Right lung (tissue), 5 donors: Measurements from ENCODE around the gene SPATS2L. TPM values are rescaled to one million over a fixed set of nuclear protein-coding genes. Genes with fewer than 3 reads are reported as not detected.

ENCODE experiments used
- DNase-seq, 2 donors: peaks; one replicate each; pipeline ENCODE4 v3.0.0-alpha.2; 2013
- polyA plus RNA-seq, 5 donors: library from polyadenylated mRNA; unstranded; fragments of 120-200 nt; gene quantifications; one replicate each; pipeline versions ENCODE4 v1.2.1 to v1.2.3, GENCODE V29; 2013; ENCODE audit warnings: inconsistent platforms in 1 of 5, low replicate concordance in 1 of 5; ENCODE audit not compliant: insufficient read length in 5 of 5, insufficient read depth in 1 of 5

The SPATS2L gene
- polyA plus RNA-seq, 5 donors, result 90.1 to 98.9 (median 95.5) TPM

GRCh38 chr2:200406379-200406778 is 99.9 kb downstream of the SPATS2L start:
- peak in 1 of 2 donors; percentile 23 for DNase-seq

DNA sequence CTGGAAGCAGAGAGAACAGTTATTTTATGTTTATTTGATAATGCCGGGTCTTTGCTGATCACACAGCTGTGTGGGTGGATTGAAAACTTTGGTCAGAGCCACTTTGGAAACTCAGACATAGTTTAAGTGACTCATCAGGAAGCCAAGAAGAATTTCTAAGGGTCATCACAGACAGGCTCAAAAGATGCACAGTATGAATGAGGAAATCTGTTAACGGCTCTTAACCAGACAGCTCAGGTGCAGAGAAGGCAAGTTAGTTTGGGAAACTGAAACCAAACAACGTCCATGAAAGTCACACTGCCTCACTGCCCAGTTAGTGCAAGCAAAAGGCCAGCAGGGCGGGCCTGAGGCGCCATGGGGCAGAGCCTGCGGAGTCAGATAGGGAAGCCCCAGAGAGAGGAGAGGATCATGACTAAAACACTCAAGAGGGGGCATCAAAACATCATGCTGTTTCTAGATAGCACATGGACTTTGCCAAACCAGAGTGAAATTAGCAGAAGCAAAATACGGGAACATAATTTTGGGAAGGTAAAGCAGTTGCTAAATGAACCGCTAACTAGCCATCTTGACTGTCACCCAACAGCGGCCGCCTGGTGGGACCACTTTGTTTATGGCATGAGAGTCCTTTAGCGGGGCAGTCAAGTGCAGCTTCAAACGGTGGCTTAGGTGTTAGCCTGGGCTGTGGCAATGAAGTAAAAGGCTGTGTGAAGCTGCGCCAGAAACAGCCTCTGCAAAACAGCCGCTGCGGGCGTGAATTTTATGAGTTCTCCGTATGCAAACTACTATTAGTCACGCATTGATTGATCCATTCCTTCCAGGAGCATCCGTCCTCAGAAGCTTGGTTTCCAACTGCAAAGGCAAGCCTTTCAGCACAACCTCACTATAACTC is 102.2 kb downstream of the SPATS2L start:
- DNase-seq, result no peak

- DNase-seq, result peak in 1 of 2 donors; percentile 4
These were observed 105.3 kb downstream of the SPATS2L start for GRCh38 chr2:200411831-200412230.

GRCh38 chr2:200414367-200414766 is 107.9 kb downstream of the SPATS2L start:
- no peak for DNase-seq

- no peak for DNase-seq
These were observed 109.0 kb downstream of the SPATS2L start for GRCh38 chr2:200415455-200415854.

- DNase-seq, result no peak
These were observed 110.4 kb downstream of the SPATS2L start for GRCh38 chr2:200416878-200417277.

- DNase-seq, result no peak
These were observed 110.9 kb downstream of the SPATS2L start for GRCh38 chr2:200417366-200417765.

DNA sequence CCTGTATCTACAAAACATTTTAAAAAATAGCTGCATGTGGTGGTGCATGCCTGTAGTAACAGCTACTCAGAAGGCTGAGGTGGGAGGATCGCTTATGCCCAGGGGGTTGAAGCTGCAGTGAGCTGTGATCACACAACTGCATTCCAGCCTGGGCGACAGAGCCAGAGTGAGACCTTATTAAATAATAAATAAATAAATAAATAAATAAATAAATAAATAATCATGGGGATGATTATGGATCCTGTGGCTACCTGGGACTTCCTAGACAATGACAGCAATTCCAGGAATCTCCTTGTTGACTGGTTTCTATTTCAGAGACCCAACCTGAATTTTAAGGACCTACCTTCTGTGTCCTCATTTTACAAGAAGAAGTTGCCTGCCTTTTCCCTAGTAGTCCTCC is 111.9 kb downstream of the SPATS2L start:
- DNase-seq, result no peak

DNA sequence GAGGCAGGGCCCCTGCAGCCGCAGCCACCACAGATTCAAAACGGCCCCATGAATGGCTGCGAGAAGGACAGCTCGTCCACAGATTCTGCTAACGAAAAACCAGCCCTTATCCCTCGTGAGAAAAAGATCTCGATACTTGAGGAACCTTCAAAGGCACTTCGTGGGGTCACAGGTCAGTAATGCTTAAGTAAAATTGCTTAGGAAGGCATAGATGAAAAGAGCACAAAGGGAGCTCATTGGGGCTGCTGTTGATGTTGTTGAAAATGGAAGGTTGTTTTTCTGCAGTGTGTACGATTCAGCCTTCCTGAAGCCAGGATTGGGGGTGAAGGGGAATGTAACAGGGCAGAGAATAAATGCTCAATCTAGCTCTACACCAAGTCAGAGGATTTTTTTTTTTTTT is 112.8 kb downstream of the SPATS2L start:
- no peak for DNase-seq

DNA sequence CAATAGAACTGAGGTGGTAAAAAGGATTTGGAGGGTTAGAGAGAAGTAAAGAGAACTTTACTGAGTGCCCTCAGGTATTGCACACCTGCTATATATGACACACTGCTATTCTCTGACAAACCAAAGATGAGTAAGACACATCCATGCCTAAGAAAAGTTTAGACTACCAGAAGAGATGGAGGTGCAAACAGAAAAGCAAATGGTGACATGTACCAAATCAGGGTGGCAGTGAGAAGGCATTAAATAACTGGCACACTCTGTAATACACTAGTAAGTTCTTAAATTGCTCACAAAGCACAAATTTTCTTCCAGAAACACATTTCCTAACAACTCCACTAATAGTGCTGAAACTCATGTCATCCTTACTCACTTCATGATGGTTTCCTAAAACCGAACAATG is 114.8 kb downstream of the SPATS2L start:
- DNase-seq, result no peak

DNA sequence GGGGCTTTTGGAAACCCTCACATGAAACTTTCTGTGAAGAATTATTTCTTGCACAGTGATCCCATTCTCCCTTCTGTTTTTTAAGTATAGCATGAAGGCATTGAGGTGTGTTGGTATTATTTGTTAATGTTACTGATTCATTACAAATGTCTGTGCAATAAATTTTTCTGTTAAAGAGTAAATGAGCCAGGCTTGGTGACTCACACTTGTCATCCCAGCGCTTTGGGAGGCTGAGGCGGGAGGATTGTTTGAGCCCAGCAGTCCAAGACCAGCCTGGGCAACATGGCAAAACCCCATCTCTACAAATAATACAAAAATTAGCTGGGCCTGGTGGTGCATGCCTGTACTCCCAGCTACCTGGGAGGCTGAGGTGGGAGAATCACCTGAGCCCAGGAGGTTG is 115.6 kb downstream of the SPATS2L start:
- no peak for DNase-seq

- DNase-seq, result no peak
These were observed 116.2 kb downstream of the SPATS2L start for GRCh38 chr2:200422532-200423261.

DNA sequence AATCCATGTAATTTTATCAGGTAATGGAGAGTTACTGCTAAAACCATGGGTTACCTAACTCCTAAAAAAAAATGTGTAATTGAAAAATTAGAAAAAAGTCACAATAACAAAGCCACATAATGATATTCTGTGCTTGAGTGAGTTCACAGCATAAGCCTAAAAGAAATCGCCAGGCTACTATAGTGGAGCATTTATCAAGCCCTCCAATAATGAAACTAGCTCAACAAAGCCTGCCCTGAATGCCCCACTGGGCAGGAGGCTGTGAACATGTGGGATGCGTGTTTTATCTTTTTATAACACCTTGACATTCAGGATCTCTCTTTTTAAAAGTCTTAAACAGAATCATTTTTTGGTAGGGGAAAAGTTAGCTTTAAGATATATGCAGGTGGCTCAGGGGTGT is 117.0 kb downstream of the SPATS2L start:
- DNase-seq, result no peak

GRCh38 chr2:200425026-200425821 is 118.7 kb downstream of the SPATS2L start:
- DNase-seq, result no peak

- DNase-seq, result no peak
These were observed 120.3 kb downstream of the SPATS2L start for GRCh38 chr2:200426754-200427153.

DNA sequence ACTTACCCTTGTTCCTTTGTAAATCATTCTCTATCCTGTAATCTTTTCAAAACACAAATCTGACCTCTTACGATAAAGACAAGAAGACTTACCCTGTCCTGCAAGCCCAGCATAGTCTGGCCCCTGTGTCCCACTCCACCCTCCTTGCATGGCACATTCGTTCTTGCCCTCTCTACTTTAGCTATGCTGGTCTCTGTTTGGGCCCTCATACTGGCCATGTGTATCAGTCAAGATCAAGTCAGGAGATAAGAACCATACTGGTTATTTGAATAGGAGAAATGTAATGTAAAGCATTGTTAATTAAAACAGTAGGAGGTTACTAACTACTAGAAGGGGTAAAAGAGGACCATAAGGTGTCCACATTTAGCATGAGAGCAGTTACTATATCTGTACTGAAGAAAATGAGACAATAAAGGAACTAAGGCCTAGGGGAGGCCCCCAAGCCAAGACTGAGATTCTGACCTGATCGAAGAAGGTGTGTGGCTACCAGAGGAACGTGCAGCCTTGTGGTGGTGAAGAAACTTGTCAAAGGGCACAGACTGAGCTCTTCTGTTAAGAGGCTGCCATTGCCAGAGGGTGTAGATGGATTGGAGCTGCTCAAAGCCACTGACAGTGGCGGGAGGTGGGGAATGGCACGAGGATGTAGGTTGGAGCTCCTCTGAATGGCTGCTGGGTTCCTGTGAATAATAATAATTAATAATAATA is 122.6 kb downstream of the SPATS2L start:
- DNase-seq, result no peak

GRCh38 chr2:200430017-200430416 is 123.5 kb downstream of the SPATS2L start:
- DNase-seq, result no peak

DNA sequence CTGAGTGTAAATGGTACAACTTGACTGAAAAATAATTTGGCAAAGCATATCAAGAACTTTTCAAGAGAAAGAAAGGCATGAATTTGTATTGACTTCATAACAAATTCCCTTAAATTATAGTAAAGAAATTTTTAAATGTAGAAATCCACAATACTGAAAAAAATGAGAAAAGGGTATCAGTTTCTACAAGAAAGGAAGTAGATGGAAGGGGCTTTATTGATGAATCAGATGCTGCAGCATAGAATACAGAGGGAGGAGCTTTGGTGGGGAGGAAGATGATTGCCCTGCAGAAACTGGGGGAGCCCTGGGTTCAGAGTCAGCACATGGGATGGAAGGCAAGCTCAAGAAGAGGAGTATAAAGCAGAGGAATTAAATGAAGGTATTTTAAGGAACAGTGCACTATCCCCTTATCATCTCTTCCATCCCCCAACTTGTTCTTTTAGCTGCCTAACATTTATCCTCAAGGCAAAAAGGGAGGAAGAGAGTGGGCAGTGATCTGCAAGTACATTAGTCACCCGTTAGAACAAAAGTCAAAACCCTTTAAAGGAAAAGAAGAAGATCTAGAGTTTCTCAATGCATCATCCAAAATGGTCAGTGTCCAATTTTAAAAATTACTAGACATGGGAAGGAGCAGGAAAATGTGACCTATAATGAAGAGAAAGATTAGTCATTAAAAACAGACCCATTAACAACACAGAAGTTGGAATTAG is 125.7 kb downstream of the SPATS2L start:
- no peak for DNase-seq

- DNase-seq, result no peak
These were observed 128.9 kb downstream of the SPATS2L start for GRCh38 chr2:200435379-200435778.

DNA sequence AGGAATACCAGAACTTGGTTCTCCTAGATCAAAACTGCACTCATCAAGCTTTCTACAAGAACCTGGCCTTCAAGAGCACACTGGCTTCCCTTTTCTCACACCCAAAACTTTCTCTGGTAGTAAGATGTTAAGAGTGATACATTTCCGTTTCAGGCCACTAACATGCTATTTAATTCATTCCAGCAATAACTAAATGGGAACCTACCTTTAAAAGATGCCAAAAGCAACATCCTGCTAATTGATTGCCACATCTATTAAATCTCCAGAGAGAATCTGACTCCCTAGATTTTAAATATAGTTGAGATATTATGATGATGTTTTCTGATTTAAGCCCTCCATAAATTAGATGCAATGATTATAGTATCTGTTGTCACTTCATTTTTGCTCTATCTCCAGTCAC is 131.8 kb downstream of the SPATS2L start:
- no peak for DNase-seq

GRCh38 chr2:200438846-200439245 is 132.4 kb downstream of the SPATS2L start:
- peak; percentile 24 to 50 for DNase-seq
